Hepatocyte (in vitro differentiated cells): ENCODE measurements around the gene DLX1. TPM values are rescaled to one million over a fixed set of nuclear protein-coding genes. Genes with fewer than 3 reads are reported as not detected.

ENCODE experiments used
- DNase-seq: peaks from one replicate; pipeline ENCODE4 v3.0.0-alpha.2; 2016; ENCODE audit warnings: low spot score
- H2AFZ ChIP-seq: fragments of 200-600 bp; sonication (generic); 2 replicates; pipeline ENCODE4 v1.6.0; 2016; ENCODE audit warnings: antibody characterized with exemption, mild to moderate bottlenecking
- H3K27ac ChIP-seq: fragments of 200-600 bp; sonication (generic); 2 replicates; pipeline ENCODE4 v1.5.1; 2016; ENCODE audit warnings: mild to moderate bottlenecking
- H3K27me3 ChIP-seq: fragments of 200-600 bp; sonication (generic); 2 replicates; pipeline ENCODE4 v1.6.1; 2016
- H3K36me3 ChIP-seq: fragments of 200-600 bp; sonication (generic); replicated peaks from 2 replicates; pipeline ENCODE4 v1.5.1; 2016; ENCODE audit warnings: low read depth; ENCODE audit not compliant: insufficient read depth
- H3K4me1 ChIP-seq: fragments of 200-600 bp; sonication (generic); 2 replicates; pipeline ENCODE4 v1.5.1; 2016; ENCODE audit warnings: mild to moderate bottlenecking, moderate library complexity; ENCODE audit not compliant: insufficient read depth
- H3K4me2 ChIP-seq: fragments of 200-600 bp; sonication (generic); 2 replicates; pipeline ENCODE4 v1.6.0; 2016
- H3K4me3 ChIP-seq: fragments of 200-600 bp; sonication (generic); 2 replicates; pipeline ENCODE4 v1.5.1; 2016; ENCODE audit warnings: mild to moderate bottlenecking
- H3K79me2 ChIP-seq: fragments of 200-600 bp; sonication (generic); 2 replicates; pipeline ENCODE4 v1.6.0; 2017; ENCODE audit warnings: mild to moderate bottlenecking
- H3K9me2 ChIP-seq: fragments of 200-600 bp; sonication (generic); replicated peaks from 2 replicates; pipeline ENCODE4 v1.6.0; 2017; ENCODE audit warnings: mild to moderate bottlenecking; ENCODE audit not compliant: insufficient read depth
- H3K9me3 ChIP-seq: fragments of 200-600 bp; sonication (generic); 2 replicates; pipeline ENCODE4 v1.5.1; 2016; ENCODE audit warnings: low read depth, mild to moderate bottlenecking
- H4K20me1 ChIP-seq: fragments of 200-600 bp; sonication (generic); 2 replicates; pipeline ENCODE4 v1.6.0; 2016; ENCODE audit warnings: mild to moderate bottlenecking; ENCODE audit not compliant: insufficient read depth, poor library complexity, severe bottlenecking
- CTCF ChIP-seq: fragments of 200-600 bp; sonication (generic); IDR thresholded peaks from 2 replicates; pipeline ENCODE4 v1.5.1; 2016; ENCODE audit warnings: antibody characterized with exemption, mild to moderate bottlenecking; ENCODE audit not compliant: poor library complexity
- EZH2 ChIP-seq: fragments of 200-600 bp; sonication (generic); IDR thresholded peaks from 2 replicates; pipeline ENCODE4 v1.6.1; 2016; ENCODE audit warnings: antibody characterized with exemption, mild to moderate bottlenecking, borderline replicate concordance
- EZH2phosphoT487 ChIP-seq: fragments of 200-600 bp; sonication (generic); IDR thresholded peaks from one replicate; pipeline ENCODE4 v1.6.1; 2018; ENCODE audit warnings: antibody characterized with exemption, mild to moderate bottlenecking, low read depth, moderate library complexity; ENCODE audit not compliant: unreplicated experiment, severe bottlenecking
- WGBS: methylation state at CpG from one replicate; pipeline ENCODE4 v1.1.6; 2016; ENCODE audit warnings: low lambda C conversion rate; ENCODE audit errors: missing lambda C conversion rate; 5-methylcytosine and 5-hydroxymethylcytosine counted together
- polyA plus RNA-seq: library from polyadenylated mRNA; unstranded; fragments of >200 nt; fragmentation: Nextera tagmentation; extraction: Ambion mirVana; gene quantifications from 2 replicates; pipeline ENCODE4 v1.2.1, GENCODE V29; 2016
- total RNA-seq: library from RNA; depleted of rRNA; stranded (reverse); fragments of >200 nt; gene quantifications from 2 replicates; pipeline ENCODE4 v1.2.3, GENCODE V29; 2014

DLX1 gene
- total and polyA plus RNA-seq, 2 experiments from 2014 or later: not detected

GRCh38 chr2:172091761-172092566 lies 6.7 kb downstream of the DLX1 start:
- Histone ChIP-seq H4K20me1 (no peaks in the 10 kb centered on the region), H3K9me3 (no peaks in the 10 kb centered on the region), H3K4me3 (no peak overlapping the region), H3K27me3 (peaks cover 100% of the 10 kb centered on the region), H3K9me2 (no peaks in the 10 kb centered on the region), H3K4me2 (no peak overlapping the region), H3K79me2 (no peaks in the 10 kb centered on the region), H2AFZ (no peak overlapping the region), H3K4me1 (peaks cover 24% of the 10 kb centered on the region), H3K36me3 (no peaks in the 10 kb centered on the region), H3K27ac (no peak overlapping the region)
- no peak for DNase-seq
- WGBS: 19% methylated on average over 11 of the region's 11 CpGs
- no peak for TF ChIP-seq EZH2phosphoT487
- TF ChIP-seq EZH2: peak; percentile 74

- no peaks in the 10 kb centered on the region for H3K9me2 ChIP-seq
- no peak overlapping the region for H3K4me2 ChIP-seq
- peak; percentile 40 for TF ChIP-seq EZH2phosphoT487
- TF ChIP-seq EZH2: no peak
- TF ChIP-seq CTCF: no peak
- peaks cover 28% of the 10 kb centered on the region for H3K4me1 ChIP-seq
- H3K4me3 ChIP-seq: no peak overlapping the region
- DNase-seq: no peak
- H3K27me3 ChIP-seq: peaks cover 100% of the 10 kb centered on the region
- H3K36me3 ChIP-seq: no peaks in the 10 kb centered on the region
- no peak overlapping the region for H2AFZ ChIP-seq
- no peaks in the 10 kb centered on the region for H3K9me3 ChIP-seq
- H3K27ac ChIP-seq: no peak overlapping the region
- H3K79me2 ChIP-seq: no peaks in the 10 kb centered on the region
- H4K20me1 ChIP-seq: no peaks in the 10 kb centered on the region
- WGBS: 3% methylated on average over 19 of the region's 19 CpGs
Observed at GRCh38 chr2:172092716-172093415, 7.6 kb downstream of the DLX1 start.

GRCh38 chr2:172093416-172094293 lies 8.3 kb downstream of the DLX1 start:
- peaks cover 28% of the 10 kb centered on the region for H3K4me1 ChIP-seq
- no peaks in the 10 kb centered on the region for H3K9me3 ChIP-seq
- H3K36me3 ChIP-seq: no peaks in the 10 kb centered on the region
- no peak overlapping the region for H2AFZ ChIP-seq
- H3K27ac ChIP-seq: no peak overlapping the region
- no peaks in the 10 kb centered on the region for H4K20me1 ChIP-seq
- WGBS: 11% methylated on average over 18 of the region's 18 CpGs
- H3K9me2 ChIP-seq: no peaks in the 10 kb centered on the region
- H3K79me2 ChIP-seq: no peaks in the 10 kb centered on the region
- peak; percentile 55 for TF ChIP-seq EZH2phosphoT487
- no peak for TF ChIP-seq CTCF
- TF ChIP-seq EZH2: peak; percentile 82
- no peak for DNase-seq
- H3K4me2 ChIP-seq: peak overlapping the region; percentile 93
- no peak overlapping the region for H3K4me3 ChIP-seq
- H3K27me3 ChIP-seq: peaks cover 100% of the 10 kb centered on the region
